ENCODE results near the gene FBLN5.

The FBLN5 gene

DNA sequence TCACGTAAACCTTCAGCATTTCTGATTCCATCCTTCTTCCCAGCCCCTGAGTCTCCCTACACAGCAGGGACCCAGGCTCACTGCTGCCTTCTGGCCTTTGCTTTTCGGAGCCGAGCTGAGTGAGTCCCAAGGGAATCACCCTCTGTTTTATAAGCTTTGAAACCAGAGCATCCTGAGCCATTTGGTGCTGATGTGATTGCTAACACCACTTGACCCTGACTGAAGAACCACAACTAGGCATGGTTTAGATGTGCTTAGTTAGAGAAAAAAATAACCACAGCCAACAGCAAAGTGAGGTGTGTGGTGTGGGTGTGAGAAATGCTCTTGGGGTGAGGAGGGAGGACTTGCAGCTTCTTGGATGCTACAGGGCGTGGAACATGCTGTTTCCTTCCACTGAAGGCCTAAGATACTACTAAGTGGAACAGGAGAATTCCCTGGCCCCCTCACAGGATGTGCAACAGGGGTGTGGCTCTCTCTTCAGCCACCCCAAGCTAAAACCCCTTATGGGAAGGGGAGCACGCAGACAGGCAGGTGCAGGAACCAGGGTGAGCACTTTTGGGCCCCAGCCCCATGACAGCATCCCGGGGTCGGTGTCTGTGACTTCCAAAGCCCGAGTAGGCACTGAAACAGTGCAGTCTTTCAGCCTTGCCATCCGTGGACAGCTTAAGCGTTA lies 80.0 kb downstream of the FBLN5 start, which contains the start of gene TC2N:
TSS of gene TC2N (minus strand) at position 221 of the 673 bp plus-strand sequence. CDS start 53,767 bp downstream, outside the sequence.
- Histone ChIP-seq H3K4me3 (ENCODE audit: insufficient read depth, low read depth, low read length) (no peak within 1 kb of the TSS), H3K9me3 (ENCODE audit: control insufficient read depth, low read length) (no peaks in the 10 kb centered on the region), H3K27me3 (ENCODE audit: control insufficient read depth, insufficient read depth, low read length, poor library complexity, severe bottlenecking) (no peaks in the 10 kb centered on the region), H3K4me1 (ENCODE audit: control insufficient read depth, insufficient read depth, low read length) (no peaks in the 10 kb centered on the region), H3K36me3 (ENCODE audit: control insufficient read depth, insufficient read depth, low read length) (no peaks in the 10 kb centered on the region), H3K27ac (ENCODE audit: insufficient read depth, low read depth, low read length, poor library complexity, severe bottlenecking) (no peak within 1 kb of the TSS)
- 87 to 88% methylated on average over 10 of the region's 10 CpGs for WGBS, 2 experiments

DNA sequence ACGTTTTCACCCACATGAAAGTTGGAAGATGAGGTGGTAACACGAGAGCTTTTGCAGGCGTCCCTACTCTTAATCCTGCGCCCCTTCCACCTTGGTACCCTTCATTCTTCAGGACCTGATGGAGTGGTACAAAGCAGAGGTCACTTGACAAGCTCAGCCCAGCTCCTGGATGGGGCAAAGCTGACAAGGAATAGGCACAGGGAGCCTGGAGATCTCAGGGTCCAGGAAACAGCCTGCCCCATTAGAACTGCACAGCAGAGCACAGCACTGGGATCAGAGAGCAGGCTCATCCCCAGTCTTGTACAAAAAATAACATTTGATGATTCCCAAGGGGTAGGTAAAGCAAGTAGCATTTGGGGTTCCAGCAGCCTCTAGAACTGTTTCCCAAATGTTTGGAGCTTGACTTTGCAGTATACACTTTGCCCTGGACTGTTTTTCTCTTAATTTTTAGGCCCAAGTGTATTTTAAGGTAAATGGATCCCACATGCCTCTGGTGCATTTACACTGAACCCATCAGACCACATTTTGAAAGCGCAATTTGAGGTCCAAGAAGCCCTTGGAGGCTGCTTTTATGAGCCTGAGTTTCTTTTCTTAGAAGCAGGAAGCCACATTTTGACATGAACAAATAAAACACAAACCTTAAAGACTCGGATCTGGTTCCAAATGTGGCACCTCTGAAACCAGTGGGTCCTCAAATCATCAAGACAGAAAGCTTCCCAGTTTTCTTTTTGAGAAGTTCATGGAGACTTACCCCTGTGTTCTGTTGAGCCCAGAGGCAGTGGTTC lies 80.8 kb downstream of the FBLN5 start:
- WGBS, 2 experiments = 92% methylated on average over 6 of the region's 6 CpGs
- Histone ChIP-seq H3K36me3 (ENCODE audit: control insufficient read depth, insufficient read depth, low read length) (no peaks in the 10 kb centered on the region), H3K4me1 (ENCODE audit: control insufficient read depth, insufficient read depth, low read length) (no peaks in the 10 kb centered on the region), H3K9me3 (ENCODE audit: control insufficient read depth, low read length) (no peaks in the 10 kb centered on the region), H3K27me3 (ENCODE audit: control insufficient read depth, insufficient read depth, low read length, poor library complexity, severe bottlenecking) (no peaks in the 10 kb centered on the region), H3K4me3 (ENCODE audit: insufficient read depth, low read depth, low read length) (no peak overlapping the region), H3K27ac (ENCODE audit: insufficient read depth, low read depth, low read length, poor library complexity, severe bottlenecking) (no peak overlapping the region)

GRCh38 chr14:91866061-91866460 lies 81.4 kb downstream of the FBLN5 start:
- WGBS, 2 experiments = 92 to 95% methylated on average over 2 of the region's 2 CpGs

DNA sequence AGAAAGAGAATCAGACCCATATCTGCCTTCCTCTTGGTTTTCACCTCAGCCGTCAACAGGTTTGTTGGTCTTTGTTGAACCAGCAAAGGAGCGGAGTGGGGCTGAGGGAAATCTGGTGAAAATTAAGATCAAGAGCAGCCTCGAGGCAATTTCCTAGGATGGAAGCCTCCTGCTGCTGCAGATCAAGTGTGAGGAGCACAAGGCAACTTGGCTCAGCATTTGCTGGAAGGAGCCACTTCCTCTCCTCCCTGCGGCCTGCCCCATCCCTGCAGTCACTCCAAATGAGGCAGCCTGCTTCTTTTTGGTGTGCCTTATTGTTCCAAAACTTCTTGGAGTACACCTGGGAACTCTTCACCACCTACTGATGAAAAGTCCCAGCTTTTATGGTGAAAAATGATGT lies 85.1 kb downstream of the FBLN5 start:
- Histone ChIP-seq H3K4me1 (ENCODE audit: control insufficient read depth, insufficient read depth, low read length) (no peaks in the 10 kb centered on the region), H3K4me3 (ENCODE audit: insufficient read depth, low read depth, low read length) (no peak overlapping the region), H3K27me3 (ENCODE audit: control insufficient read depth, insufficient read depth, low read length, poor library complexity, severe bottlenecking) (no peaks in the 10 kb centered on the region), H3K36me3 (ENCODE audit: control insufficient read depth, insufficient read depth, low read length) (no peaks in the 10 kb centered on the region), H3K27ac (ENCODE audit: insufficient read depth, low read depth, low read length, poor library complexity, severe bottlenecking) (no peak overlapping the region), H3K9me3 (ENCODE audit: control insufficient read depth, low read length) (no peaks in the 10 kb centered on the region)
- WGBS, 2 experiments = 81 to 87% methylated on average over 4 of the region's 4 CpGs

More at GRCh38 chr14:91866061-91866460, 81.4 kb downstream of the FBLN5 start:
- Histone ChIP-seq H3K27me3 (ENCODE audit: control insufficient read depth, insufficient read depth, low read length, poor library complexity, severe bottlenecking) (no peaks in the 10 kb centered on the region), H3K4me1 (ENCODE audit: control insufficient read depth, insufficient read depth, low read length) (no peaks in the 10 kb centered on the region), H3K4me3 (ENCODE audit: insufficient read depth, low read depth, low read length) (no peak overlapping the region), H3K27ac (ENCODE audit: insufficient read depth, low read depth, low read length, poor library complexity, severe bottlenecking) (no peak overlapping the region), H3K9me3 (ENCODE audit: control insufficient read depth, low read length) (no peaks in the 10 kb centered on the region), H3K36me3 (ENCODE audit: control insufficient read depth, insufficient read depth, low read length) (no peaks in the 10 kb centered on the region)

DNA sequence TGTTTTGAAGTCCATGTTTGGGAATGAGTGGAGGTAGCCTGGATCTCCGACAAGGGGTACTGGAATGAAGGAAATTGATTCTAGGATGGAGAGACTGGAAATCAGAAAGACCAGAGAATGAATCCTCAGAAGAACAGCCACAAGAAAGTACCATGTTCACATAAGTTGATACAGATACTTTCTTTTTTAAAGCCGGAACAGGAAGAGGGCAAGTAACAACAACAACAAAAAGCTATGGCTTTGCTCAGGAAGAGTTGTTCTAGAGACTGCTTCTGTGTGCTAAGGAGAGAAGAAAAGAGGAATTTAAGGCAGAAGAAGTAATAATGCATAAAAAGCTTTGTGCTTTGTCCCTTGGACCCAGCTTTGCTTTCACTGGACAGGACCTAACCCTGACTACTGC lies 86.4 kb downstream of the FBLN5 start:
- no peaks in the 10 kb centered on the region for H3K9me3 ChIP-seq (ENCODE audit: control insufficient read depth, low read length)
- no peaks in the 10 kb centered on the region for H3K27me3 ChIP-seq (ENCODE audit: control insufficient read depth, insufficient read depth, low read length, poor library complexity, severe bottlenecking)
- 91 to 100% methylated on average over 2 of the region's 2 CpGs for WGBS, 2 experiments
- H3K4me3 ChIP-seq (ENCODE audit: insufficient read depth, low read depth, low read length) = no peak overlapping the region
- no peak overlapping the region for H3K27ac ChIP-seq (ENCODE audit: insufficient read depth, low read depth, low read length, poor library complexity, severe bottlenecking)
- no peaks in the 10 kb centered on the region for H3K36me3 ChIP-seq (ENCODE audit: control insufficient read depth, insufficient read depth, low read length)
- no peaks in the 10 kb centered on the region for H3K4me1 ChIP-seq (ENCODE audit: control insufficient read depth, insufficient read depth, low read length)

DNA sequence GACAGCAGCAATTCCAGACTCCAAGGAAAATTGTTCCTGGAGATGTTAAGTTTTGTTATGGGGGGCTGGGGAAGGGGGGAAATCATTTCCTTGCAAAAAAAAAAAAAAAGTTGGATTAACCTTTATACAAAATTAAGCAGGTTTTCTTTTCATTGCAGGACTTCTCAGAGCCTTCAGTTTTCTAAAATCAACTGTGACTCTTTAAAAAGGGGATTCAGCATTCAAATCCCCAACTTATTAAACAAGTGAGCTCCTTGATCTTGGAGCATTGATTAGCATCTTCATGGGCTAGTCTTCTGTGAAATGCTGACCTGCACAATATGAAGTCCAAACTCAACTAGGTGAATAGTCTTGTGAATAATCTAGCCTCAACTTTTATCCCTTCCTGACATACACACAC lies 87.3 kb downstream of the FBLN5 start:
- H3K36me3 ChIP-seq (ENCODE audit: control insufficient read depth, insufficient read depth, low read length) = no peaks in the 10 kb centered on the region
- no peaks in the 10 kb centered on the region for H3K4me1 ChIP-seq (ENCODE audit: control insufficient read depth, insufficient read depth, low read length)
- H3K9me3 ChIP-seq (ENCODE audit: control insufficient read depth, low read length) = no peaks in the 10 kb centered on the region
- H3K27ac ChIP-seq (ENCODE audit: insufficient read depth, low read depth, low read length, poor library complexity, severe bottlenecking) = no peak overlapping the region
- no peaks in the 10 kb centered on the region for H3K27me3 ChIP-seq (ENCODE audit: control insufficient read depth, insufficient read depth, low read length, poor library complexity, severe bottlenecking)
- H3K4me3 ChIP-seq (ENCODE audit: insufficient read depth, low read depth, low read length) = no peak overlapping the region

GRCh38 chr14:91858536-91859275 lies 88.8 kb downstream of the FBLN5 start:
- no peak overlapping the region for H3K4me3 ChIP-seq (ENCODE audit: insufficient read depth, low read depth, low read length)
- 68 to 73% methylated on average over 7 of the region's 8 CpGs for WGBS, 2 experiments
- H3K4me1 ChIP-seq (ENCODE audit: control insufficient read depth, insufficient read depth, low read length) = no peaks in the 10 kb centered on the region
- H3K9me3 ChIP-seq (ENCODE audit: control insufficient read depth, low read length) = no peaks in the 10 kb centered on the region
- no peaks in the 10 kb centered on the region for H3K36me3 ChIP-seq (ENCODE audit: control insufficient read depth, insufficient read depth, low read length)
- no peaks in the 10 kb centered on the region for H3K27me3 ChIP-seq (ENCODE audit: control insufficient read depth, insufficient read depth, low read length, poor library complexity, severe bottlenecking)
- no peak overlapping the region for H3K27ac ChIP-seq (ENCODE audit: insufficient read depth, low read depth, low read length, poor library complexity, severe bottlenecking)

- Histone ChIP-seq H3K27me3 (ENCODE audit: control insufficient read depth, insufficient read depth, low read length, poor library complexity, severe bottlenecking) (no peaks in the 10 kb centered on the region), H3K4me3 (ENCODE audit: insufficient read depth, low read depth, low read length) (no peak overlapping the region), H3K4me1 (ENCODE audit: control insufficient read depth, insufficient read depth, low read length) (no peaks in the 10 kb centered on the region), H3K27ac (ENCODE audit: insufficient read depth, low read depth, low read length, poor library complexity, severe bottlenecking) (no peak overlapping the region), H3K36me3 (ENCODE audit: control insufficient read depth, insufficient read depth, low read length) (no peaks in the 10 kb centered on the region), H3K9me3 (ENCODE audit: control insufficient read depth, low read length) (no peaks in the 10 kb centered on the region)
- WGBS, 2 experiments = 95 to 100% methylated on average over 2 of the region's 2 CpGs
Observed at GRCh38 chr14:91857614-91858013, 89.9 kb downstream of the FBLN5 start.

DNA sequence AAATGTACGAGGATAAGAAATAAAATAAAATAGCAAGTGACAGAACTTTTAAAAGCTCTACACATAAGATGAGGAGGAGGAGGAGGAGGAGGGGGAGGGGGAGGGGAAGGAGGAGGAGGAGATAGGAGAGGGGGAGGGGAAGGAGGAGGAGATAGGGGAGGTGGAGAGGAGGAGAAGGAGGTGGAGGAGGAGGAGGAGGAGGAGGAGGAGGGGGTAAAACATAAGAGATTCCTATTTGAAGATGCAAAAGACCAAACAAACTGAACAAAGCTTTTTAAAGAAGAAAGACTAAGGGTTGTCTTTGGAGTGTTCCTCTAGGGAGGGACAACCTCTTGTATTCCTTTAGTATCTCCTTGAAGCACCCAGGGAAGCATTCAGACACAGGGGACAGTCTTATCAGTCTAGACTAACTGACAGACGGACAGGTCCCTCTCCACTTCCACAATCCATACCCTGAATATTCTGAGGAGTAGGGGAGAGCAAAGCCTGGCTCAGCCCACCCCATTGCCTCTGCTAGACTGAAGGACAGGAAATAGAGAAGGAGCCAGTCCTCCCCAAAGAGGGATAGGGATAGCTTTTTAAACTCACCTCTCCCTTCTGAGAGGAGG lies 93.1 kb downstream of the FBLN5 start:
- H3K36me3 ChIP-seq (ENCODE audit: control insufficient read depth, insufficient read depth, low read length) = no peaks in the 10 kb centered on the region
- H3K9me3 ChIP-seq (ENCODE audit: control insufficient read depth, low read length) = no peaks in the 10 kb centered on the region
- no peaks in the 10 kb centered on the region for H3K27me3 ChIP-seq (ENCODE audit: control insufficient read depth, insufficient read depth, low read length, poor library complexity, severe bottlenecking)
- H3K4me1 ChIP-seq (ENCODE audit: control insufficient read depth, insufficient read depth, low read length) = no peaks in the 10 kb centered on the region
- H3K4me3 ChIP-seq (ENCODE audit: insufficient read depth, low read depth, low read length) = no peak overlapping the region
- H3K27ac ChIP-seq (ENCODE audit: insufficient read depth, low read depth, low read length, poor library complexity, severe bottlenecking) = no peak overlapping the region
- WGBS, 2 experiments = 83% methylated on average over 2 of the region's 2 CpGs; no CpG with 5 or more reads in 1 of the 2 experiments

DNA sequence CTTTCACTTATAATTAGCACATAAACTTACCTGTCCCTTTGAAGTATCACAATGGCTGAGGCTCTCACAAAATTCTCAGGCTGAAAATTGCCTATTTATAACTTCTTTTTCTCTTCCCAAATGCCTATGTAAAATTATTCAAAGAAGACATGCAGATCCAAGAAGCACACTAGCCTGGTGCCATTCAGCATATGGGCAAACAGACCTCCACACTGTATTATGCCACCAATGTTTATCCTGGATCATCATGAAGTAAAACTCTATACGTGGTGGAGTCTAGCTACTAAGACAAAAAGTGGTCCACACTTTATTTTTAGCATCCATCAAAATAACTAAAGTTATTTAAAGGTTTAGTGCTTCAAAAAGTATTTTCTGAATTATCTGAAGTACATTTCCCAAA lies 95.9 kb downstream of the FBLN5 start:
- H3K4me1 ChIP-seq (ENCODE audit: control insufficient read depth, insufficient read depth, low read length) = no peaks in the 10 kb centered on the region
- no peaks in the 10 kb centered on the region for H3K9me3 ChIP-seq (ENCODE audit: control insufficient read depth, low read length)
- no peak overlapping the region for H3K27ac ChIP-seq (ENCODE audit: insufficient read depth, low read depth, low read length, poor library complexity, severe bottlenecking)
- no peaks in the 10 kb centered on the region for H3K27me3 ChIP-seq (ENCODE audit: control insufficient read depth, insufficient read depth, low read length, poor library complexity, severe bottlenecking)
- H3K36me3 ChIP-seq (ENCODE audit: control insufficient read depth, insufficient read depth, low read length) = no peaks in the 10 kb centered on the region
- WGBS, 2 experiments = 0% methylated on average over 1 of the region's 1 CpG; no CpG with 5 or more reads in 1 of the 2 experiments
- no peak overlapping the region for H3K4me3 ChIP-seq (ENCODE audit: insufficient read depth, low read depth, low read length)

Data from ectodermal cell (in vitro differentiated cells).